Hematopoietic multipotent progenitor cell (in vitro differentiated cells): Measurements from ENCODE around the gene TTLL5. TPM values are rescaled to one million over a fixed set of nuclear protein-coding genes. Genes with fewer than 3 reads are reported as not detected.
"Not testable (repeated sequence)": the region's sequence is repeated elsewhere in the genome, so short reads cannot be mapped to it uniquely, and the experiment has no call there.

Experiments
- DNase-seq, 3 donors: peaks; one replicate each; pipeline ENCODE4 v3.0.0-alpha.2; 2011 to 2015; ENCODE audit warnings: low read depth in 2 of 3, low spot score in 2 of 3
- total RNA-seq: library from RNA; depleted of rRNA; stranded (reverse); fragments of >200 nt; gene quantifications from one replicate; pipeline ENCODE4 v1.2.3, GENCODE V29; 2012

Gene TTLL5
- total RNA-seq, 1 donor: 24.8 TPM

DNA sequence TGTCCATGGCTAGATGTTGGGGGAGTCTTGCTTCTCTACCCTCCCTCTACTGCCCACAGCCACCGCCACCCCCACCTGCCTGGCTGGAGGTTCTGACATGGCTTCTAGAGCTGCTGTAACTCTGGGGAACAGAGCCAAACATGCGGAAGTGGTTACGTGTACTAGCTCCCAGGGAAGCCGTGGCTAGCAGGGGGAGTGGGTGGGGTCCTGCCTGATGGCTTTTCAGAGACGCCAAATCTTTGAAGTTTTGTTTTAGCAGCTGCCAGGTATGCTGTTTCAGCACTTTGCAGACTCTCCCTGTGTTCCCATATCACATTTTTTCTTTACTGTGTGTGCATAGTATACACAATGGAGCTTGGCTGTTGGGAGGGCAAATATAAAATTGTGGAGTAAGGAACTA is 170.4 kb downstream of the TTLL5 start:
- DNase-seq: peak in 2 of 3 donors; percentile 31 to 74

DNA sequence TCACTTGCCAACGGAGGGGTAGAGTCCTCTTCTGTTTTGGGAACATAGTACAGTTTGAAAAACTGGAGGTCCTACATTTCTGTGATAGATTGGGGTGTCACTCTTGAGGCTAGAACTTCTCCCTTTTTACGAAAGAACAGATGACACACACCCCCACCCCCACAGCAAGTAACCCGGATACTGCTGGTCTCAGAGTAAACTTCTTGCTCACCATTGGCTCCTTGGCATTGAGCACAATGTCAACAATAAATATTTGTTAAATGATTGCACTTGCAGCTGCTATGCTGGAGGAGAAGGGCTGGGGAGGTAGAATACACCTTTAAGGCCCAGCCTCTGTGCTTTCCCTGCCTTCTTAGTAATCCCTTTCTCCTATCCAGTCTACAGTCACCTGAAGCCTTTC is 170.9 kb downstream of the TTLL5 start:
- DNase-seq: peak in 2 of 3 donors; percentile 18 to 40

DNA sequence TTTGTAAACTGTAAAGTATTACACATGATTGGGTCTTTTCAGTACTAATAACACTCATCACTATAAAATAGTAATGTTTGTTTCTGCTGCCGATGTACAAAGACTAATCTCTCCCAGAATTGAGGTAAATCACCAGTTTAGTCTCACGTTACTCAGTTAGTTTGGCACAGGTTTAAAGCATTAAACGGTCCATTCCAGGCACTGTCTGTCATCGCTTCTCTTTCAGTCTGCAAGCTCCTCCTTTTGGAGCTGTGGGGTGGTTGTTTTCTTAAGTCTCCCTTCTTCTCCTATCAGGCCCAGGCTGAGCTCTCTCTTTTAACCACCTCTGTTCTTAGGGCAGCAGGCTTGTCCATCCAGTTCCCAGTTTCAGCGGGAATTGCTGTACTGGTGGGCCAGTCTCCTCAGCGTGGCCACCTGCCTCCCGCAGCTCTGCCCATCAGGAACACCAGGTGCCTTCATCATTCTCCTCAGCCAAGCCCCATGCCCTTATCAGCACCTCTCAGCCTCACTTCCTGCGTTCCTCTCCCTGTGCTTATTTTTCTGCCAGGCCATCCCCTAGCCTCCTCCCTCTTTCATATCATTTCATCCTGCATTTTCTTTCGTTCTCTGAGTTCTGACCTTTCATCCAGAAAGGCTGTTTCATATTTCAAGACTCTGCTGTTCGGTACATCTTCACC is 171.7 kb downstream of the TTLL5 start:
- DNase-seq: peak in 1 of 3 donors; percentile 3

DNA sequence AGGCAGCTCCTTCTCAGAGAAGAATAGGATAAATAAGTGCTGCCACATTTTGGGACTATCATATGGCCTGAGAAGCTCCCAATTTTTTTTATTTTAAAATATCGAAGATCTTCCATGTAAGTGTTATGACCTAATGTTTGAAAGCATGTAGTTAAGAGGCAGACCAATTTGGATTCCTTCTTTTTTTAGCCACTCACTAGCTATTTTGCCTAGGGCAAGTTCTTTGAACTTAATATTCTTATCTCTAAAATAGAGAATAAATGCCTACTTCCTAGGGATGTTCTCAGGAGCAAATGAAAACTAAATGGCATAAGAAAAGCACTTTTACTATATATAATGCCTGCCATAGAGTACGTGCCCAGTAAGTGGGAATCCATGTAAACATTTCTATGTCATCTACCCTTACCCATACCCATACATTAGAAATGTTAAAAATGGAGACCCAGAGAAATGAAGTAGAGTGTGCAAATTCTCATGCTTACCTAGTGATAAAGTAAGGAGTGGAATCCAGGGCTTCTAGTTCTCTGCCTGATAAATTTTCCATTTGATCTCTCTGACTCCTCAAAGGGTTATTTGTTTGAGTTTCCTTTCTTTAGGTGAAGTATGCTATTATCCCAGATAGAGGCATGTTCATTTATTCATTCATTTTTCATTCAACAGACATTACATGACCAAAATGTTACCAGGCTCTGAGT is 172.4 kb downstream of the TTLL5 start:
- no peak for DNase-seq

DNA sequence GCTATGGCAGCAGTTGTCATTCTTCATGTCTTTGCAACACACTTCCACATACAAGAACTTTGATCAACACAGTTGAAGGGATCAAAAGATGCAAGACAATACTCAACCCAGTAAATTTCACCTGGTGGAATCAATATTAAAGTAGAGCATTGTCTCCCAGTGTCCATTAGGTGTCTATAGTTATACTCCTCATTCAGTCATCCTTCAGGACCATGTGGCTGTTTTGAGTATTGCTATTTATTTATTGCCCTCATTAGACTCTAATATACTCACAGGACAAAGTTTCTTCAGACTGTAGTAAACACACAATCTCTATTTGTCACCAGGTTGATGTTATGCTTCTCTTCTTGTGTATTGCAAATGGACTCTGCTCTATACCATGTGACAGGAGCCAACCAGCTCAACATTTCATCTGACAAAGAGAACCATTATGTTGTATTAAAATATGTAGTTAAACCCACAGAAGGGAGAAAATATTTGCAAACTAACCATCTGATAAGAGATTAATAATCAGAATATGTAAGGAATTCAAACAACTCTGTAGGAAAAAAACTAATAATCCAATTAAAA is 174.2 kb downstream of the TTLL5 start:
- no peak for DNase-seq

DNA sequence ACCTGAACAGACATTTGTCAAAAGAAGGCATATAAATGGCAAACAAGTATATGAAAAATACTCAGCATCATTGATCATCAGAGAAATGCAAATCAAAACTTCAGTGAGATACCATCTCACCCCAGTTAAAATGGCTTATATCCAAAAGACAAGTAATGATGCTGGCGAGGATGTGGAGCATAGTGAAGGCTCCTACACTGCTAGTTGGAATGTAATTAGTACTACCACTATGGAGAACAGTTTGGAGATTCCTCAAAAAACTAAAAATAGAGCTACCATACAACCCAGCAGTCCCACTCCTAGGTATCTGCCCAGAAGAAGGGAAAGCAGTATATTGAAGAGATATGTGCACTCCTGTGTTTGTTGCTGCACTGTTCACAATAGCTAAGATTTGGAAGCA is 174.7 kb downstream of the TTLL5 start:
- DNase-seq: no peak

DNA sequence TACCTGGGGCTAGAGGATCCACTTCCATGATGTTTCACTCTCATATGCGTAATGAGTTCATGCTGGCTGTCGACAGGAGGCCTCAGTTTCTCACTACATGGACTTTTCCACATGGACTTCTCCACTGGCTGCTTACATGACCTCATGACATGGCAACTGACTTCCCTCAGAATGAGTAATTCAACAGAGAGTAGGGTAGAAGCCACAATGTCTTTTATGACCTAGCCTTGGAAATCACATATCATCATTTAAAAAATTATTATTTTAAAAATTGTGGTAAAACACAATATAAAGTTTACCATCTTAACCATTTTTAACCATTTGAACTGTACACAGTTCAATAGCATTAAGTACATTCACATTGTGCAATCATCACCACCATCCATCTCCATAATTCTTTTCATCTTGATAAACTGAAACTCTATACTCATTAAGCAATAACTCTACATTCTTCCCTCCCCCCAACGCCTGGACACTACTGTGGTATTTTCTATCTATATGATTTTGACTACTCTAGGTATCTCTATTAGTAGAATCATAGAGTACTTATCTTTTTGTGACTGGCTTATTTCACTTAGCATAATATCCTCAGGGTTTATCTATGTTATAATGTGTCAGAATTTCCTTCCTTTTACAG is 176.2 kb downstream of the TTLL5 start:
- no peak for DNase-seq

DNA sequence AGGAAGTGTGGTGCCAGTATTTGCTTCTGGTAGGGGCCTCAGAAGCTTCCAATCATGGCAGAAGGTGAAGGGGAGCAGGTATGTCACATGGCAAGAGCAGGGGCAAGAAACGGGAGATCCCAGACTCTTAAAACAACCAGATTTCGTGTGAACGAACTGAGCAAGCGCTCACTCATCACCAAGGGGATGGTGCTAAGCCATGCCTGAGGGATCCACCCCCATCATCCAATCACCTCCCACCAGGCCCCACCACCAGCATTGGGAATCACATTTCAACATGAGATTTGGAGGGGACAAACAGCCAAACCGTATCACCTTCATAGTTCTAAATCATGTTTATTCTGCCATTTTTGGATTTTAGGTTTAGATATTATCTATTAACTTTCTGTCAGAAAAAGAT is 179.9 kb downstream of the TTLL5 start:
- no peak for DNase-seq

DNA sequence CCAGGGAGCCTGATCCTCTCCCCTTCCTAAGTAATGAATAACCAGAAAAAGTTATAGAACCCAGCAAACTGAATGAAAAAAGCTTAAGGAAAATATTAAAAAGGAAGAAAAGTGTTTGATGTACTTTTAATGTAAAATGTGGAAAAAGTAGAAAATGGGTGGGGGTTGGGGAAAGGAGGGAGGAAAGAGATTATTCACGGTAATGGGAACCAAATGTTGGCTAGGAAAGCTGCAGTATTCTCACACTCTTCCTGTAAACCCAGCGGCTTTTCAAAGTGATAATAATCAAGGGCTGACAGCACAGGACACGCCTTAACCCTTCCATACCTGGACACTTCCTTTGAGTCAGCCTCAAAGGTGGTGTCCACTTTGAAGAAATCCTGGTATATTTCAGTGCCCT is 181.5 kb downstream of the TTLL5 start:
- no peak for DNase-seq

DNA sequence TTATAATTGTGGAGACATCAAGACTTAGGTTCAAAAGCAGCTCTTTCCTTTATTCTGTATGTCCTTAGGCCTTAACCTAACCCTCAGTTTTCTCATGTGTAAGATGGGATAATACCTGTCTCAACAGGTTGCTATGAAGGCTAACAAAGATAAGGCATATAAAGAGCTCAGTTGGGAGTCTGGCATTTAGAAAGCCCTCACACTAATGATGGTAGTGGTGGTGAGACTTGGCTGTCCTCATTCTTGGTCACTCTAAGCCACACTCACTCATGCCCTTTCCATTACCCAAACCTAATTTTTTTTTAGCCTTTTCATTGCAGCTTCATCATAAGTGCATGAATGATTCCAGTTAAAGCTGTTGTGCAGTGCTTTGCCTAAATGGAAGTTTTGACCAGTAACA is 183.4 kb downstream of the TTLL5 start:
- DNase-seq: no peak

DNA sequence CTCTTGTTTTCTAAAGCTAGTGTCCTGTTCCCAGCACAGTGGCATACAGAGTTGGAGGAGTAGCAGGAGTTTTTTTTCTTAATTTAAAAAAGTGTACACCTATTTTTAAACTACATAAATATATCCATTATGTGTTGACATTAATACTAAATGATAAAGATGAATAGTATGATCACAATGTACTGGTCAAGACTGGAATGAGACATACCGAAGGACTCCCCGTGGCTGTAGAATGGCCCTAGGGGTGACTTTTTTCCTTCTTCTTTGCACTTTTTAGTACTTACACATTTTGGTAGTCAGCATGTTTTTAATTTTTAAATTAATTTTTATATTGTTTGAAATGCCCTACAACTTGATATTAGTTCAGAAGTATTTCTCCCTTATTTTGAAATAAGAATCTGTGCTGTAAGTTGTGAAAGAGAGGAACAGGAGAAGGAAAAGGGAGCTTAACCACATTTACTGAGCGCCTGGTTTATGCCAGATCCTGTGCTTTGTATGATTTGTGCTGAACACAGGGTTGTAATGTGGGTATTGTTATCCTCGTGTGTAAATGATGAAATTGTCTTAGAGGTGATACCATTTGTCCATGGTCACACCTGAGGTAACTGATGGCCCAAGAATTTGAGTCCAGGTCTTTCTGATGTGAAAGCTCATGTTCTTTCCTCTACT is 184.2 kb downstream of the TTLL5 start:
- DNase-seq: no peak

DNA sequence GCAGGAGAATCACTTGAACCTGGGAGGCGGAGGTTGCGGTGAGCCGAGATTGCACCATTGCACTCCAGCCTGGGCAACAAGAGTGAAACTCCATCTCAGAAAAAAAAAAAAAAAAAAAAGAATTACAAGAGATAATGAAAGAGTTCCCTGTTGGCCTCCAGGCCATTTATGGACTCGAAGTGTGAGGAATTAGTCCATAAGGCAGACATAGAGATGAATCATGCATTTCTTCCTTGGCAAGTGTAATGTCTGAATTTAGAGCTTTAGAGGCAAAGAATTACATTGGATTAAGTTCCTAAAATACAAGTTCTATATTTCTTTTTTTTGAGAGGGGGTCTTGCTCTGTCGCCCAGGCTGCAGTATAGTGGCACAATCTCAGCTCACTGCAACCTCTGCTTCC is 185.6 kb downstream of the TTLL5 start:
- not testable (repeated sequence) for DNase-seq

DNA sequence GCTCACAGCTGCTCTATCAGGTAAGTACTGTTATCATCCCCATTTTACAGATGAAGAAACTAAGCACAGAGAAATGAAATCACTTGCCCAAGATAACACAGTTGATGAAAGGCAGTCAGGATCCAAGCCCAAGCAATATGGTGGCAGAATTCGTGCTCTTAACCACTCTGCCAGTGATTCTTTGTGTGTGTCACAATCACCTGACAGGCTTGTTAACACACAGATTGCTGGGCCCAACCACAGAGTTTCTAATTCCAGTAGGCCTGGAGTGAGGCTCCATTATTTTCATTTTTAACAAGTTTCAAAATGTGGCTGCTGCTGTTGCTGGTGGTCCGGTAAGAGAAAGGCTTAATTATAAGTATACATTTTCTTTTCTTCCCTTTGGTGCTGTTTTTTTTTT is 186.5 kb downstream of the TTLL5 start:
- DNase-seq: no peak

DNA sequence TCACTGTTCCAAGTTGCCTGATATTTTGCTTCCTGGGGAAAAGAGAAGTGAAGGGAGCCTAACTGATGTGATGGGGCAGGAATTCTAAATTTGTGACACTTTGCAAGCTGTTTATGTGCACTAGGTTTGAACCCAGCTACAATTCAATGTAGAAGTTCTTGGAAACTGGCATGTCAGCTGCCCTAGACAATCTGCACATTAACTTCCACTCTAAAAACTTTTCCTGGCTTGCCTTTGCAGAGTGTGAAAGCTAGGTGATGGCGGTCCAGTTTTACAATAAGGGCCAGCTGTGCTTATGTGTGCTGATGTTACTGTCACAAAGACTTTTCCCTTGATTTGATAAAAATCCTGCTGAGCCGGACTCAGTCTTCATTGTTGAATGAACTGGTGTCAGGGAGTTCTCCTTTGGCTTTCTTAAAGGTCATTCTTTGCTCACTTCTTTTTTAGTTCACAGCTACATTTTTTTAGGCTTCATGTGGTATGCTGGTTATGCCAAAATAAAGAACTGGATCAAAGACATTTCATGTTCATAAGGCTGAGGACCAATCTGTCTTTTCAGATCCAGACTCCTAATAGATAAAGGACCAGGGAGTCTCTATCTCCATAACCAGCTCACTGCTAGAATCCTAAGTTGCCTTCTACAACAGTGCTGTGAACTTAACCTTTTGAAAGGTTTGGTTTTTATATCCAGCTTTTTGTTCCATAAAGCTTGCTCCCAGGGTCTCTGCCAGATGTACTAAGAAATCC is 187.3 kb downstream of the TTLL5 start:
- DNase-seq: no peak

DNA sequence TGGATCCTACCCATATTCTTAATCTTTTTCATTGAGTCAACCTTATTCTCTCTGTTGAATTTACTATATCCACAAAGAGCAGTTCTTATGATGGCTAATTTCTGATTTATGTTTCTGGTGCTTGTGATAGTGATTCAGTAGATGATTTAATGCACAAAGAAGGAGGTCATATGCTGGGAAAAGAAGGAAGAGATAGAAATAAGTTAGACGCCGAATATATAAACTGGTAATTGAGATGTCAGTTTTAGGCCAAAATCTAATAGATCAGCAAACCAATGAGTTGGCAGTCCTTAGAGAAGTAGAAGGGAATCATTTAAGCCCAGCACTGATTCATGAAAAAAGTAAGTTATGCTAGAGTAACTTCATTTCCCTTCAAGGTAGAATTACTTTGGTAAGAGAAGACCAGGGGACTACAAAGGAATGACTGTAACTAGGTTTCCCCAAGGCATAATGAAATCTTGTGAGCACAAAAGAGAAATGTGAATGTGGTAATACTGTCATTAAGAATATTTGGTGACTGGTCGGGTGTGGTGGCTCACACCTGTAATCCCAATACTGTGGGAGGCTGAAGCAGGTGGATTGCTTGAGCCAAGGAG is 188.4 kb downstream of the TTLL5 start:
- no peak for DNase-seq

DNA sequence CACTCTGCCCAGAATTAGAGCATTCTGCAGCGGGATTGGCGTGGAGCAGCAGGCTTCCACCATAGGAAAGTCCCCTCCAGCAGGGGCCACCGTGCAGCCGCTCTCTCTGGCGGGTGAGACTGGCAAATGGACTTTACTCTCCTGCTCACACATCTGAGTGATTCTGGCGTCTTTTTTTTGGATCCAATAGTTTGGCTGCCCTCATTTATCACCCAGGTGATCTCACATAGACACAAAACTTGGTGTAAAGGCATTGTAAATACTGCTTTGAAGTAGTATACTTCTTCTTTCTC is 190.5 kb downstream of the TTLL5 start:
- DNase-seq: no peak

DNA sequence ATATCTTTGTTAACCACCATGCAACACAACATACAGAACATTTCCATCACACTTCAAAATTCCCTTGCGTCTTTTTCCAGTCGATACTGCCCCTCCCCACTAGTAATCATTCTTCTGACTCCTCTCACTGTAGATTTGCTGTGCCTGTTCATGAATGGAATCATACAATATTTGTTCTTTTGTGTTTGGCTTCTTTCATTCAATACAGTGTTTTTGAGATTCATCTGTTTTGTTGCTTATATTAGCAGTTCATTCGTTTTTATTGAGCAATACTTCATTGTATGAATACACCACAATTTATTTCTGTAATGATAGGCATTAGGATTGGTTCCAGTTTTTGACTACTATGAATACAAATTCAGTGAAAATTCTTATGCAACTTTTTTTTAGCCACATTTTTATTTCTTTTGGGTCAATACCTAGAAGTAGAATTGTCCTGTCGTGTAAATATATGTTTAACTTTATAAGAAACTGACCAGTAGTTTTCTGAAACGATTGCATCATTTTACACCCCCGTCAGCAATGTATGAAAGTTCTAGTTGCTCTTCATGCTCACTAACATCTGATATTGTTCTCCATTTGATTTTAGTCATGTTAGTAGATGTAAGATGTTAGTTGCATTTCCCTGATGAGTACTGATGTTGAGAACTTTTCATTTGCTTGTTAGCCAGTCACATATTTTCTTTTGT is 193.2 kb downstream of the TTLL5 start:
- DNase-seq: no peak

DNA sequence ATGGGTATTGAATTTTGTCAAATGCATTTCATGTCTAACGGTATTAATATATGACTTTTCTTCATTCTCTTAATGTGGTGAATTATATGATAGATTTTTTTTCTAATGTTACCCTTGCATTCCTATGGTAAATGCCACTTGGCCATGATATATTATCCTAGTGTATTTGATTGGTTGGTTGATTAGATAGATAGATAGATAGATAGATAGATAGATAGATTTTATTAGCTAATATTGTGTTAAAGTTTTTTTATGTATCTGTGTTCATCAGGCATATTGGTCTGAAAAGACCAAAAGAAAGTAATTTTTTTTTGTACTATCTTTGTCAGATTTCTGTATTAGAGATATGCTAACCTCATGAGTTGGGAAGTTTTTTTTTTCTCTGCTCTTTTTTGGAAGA is 196.2 kb downstream of the TTLL5 start:
- no peak for DNase-seq

DNA sequence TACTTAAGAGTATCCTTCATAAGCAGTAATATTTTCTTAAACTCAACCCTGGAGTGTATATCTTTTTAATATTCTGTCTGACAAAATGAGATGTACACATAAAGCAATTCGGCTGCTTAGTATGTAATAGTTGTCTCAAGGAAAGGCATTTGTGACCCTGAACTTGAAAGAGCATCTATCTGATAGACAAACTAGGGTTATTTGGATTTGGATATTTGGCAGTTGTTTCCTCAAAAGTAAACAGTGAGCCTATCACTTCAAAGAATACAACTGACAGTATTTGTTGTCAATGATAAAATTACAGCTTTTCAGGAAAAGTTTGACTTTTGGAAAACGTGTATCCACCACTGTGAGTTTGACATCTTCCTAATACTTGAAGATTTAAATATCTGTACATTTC is 197.3 kb downstream of the TTLL5 start:
- no peak for DNase-seq

DNA sequence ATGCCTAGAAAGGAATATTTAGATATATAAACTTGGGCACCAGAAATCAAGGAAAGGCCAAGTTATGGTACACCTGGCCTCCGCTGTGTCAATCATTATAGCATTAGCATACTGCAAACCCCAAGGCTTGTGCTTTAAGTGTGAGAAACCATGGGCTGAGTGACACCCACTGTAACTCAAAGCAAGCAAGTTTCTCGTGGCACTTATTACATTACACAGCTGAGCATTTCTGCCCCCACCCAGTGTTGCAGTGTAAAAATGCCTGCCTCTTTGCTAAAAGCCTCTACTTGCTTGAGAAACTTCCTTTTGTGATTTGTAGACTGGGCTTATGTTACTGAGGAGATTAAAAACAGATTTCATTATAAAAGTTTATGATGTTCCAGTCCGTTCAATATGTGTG is 198.7 kb downstream of the TTLL5 start:
- no peak for DNase-seq
